GM21515 (cell line): ENCODE data around the gene TNFRSF25.

Source experiments
- ATAC-seq: cut with Tn5 transposase; IDR thresholded peaks from one replicate; pipeline ENCODE4 v1.9.1; 2021; ENCODE audit not compliant: unreplicated experiment

Gene TNFRSF25

DNA sequence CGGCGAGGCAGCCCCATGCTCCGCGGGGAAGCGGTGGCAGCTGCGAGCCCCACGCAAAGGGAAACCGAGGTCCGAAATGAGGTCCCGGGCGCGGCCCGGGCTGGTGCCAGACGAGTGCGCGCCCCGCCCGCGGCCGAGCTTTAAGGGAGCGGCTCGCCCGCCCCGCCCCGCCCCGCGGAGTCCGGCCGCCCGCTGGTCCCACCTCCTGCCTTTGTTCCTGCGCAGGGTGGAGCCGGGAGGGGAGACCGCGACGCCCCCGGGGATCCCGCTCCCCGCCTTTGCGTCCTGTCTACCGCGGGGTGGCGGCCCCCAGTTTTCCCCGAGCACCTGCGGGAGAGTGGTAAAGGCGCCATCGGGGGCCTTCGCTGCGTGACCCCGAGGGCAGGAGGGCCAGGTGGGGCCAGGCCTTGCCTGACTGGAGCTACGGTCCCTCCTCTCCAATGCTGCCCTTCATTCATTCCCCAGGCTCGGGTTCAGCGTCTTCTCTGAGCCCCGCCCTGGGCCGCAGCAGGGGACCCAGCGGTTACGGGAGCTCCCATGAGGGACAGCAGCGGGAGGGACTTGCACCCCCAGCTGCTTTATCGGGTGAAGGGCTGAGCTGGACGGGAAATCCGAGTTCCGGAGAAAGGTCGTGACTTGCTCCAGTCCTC lies 46.0 kb downstream of the TNFRSF25 start, which contains the start of gene HES2:
TSS of gene HES2 (minus strand) at position 116 of the 650 bp plus-strand sequence. CDS start at position 17, 99 bp downstream.
- no peak for ATAC-seq

DNA sequence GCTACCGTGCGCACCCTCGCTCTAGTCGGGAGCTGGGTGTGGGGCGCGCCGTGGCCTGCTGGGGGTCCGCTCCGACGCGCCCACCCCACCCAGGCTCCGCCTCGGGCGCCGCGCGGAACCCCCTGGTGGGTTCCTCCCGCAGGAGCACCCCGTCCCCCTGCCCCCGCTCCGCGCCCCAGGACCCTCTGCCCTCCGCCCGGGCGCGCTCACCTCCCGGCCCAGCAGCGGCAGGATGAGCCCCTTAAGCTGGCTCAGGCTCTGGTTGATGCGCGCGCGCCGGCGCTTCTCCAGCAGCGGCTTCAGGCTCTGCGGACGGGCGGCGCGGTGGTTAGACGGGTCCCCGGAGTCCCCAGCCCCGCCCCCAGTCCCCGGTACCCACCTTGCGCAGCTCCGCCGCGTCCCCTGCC lies 46.6 kb downstream of the TNFRSF25 start:
- no peak for ATAC-seq

GRCh38 chr1:6418668-6419396 lies 47.1 kb downstream of the TNFRSF25 start:
- no peak for ATAC-seq

- no peak for ATAC-seq
Measured at GRCh38 chr1:6417961-6418667, 47.9 kb downstream of the TNFRSF25 start.

- no peak for ATAC-seq
Measured at GRCh38 chr1:6416906-6417305, 49.1 kb downstream of the TNFRSF25 start.

DNA sequence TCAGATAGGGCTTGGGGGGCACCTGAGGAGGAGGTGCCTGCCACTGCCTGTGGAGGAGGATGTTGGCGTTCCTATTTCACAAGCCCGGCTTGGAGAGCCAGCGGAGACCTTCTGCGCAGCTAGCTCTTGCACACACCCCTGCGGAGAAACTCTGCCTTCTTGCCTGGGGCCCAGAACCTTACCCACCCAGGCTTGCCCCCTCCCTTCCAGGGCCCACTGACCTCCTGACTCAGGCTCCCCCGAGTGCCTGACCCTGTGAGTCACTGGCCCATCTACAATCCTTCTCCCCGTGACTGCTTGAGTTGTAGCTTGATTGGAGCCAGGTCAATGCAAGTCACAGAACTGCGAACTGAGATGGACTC lies 49.7 kb downstream of the TNFRSF25 start:
- ATAC-seq = no peak

- ATAC-seq = no peak
Measured at GRCh38 chr1:6414881-6415626, 50.9 kb downstream of the TNFRSF25 start.

DNA sequence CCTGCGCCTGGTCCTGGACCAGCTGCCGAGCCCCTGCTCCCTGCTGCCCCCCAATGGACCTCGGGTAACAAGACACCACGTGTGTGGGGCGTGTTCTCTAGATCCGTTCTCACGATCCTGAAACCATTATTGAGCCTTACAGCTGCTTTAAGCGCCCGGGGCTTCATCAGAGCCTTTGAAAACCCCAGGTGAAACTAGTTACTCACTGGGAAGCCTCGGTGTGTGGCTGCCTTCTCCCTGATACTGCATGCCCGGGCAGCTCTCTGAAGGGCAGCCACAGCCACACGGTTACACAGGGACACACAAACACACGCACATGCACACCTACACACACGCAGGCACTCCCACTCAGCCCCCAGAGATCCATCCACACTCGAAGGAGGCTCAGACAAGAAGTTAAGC lies 51.5 kb downstream of the TNFRSF25 start:
- ATAC-seq = peak; percentile 74

DNA sequence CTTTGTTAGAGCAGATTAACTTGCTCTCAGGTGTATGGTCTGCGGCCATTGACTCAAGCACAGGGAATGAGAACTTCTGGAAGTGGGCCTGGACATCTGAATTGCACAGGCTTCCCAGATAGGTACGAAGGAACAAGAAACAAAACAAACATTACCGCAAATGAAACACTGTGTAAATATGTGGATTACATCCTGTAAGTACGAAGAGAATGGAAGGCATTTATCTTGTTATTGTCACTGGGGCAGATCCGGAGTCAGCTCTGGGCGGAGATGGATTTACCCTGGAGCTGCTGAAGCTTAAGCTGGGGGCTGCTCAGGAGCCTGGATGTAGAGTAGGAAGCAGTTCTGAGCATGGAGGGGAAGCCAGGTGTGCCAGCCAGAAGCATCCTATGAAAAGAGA lies 53.1 kb downstream of the TNFRSF25 start:
- ATAC-seq = no peak
